Stimulated activated CD8-positive, alpha-beta memory T cell treated with anti-CD3 and anti-CD28 coated beads, Interleukin-2, amount 100 ng/mL, for 1 hour (primary cell): ENCODE measurements around the gene ELMOD3.
"Not testable (repeated sequence)": the region's sequence is repeated elsewhere in the genome, so short reads cannot be mapped to it uniquely, and the experiment has no call there.

ENCODE experiments used
- DNase-seq, 2 donors: peaks; one replicate each; pipeline ENCODE4 v3.0.0-alpha.2; 2020; ENCODE audit warnings: low read depth in 2 of 2

The ELMOD3 gene

DNA sequence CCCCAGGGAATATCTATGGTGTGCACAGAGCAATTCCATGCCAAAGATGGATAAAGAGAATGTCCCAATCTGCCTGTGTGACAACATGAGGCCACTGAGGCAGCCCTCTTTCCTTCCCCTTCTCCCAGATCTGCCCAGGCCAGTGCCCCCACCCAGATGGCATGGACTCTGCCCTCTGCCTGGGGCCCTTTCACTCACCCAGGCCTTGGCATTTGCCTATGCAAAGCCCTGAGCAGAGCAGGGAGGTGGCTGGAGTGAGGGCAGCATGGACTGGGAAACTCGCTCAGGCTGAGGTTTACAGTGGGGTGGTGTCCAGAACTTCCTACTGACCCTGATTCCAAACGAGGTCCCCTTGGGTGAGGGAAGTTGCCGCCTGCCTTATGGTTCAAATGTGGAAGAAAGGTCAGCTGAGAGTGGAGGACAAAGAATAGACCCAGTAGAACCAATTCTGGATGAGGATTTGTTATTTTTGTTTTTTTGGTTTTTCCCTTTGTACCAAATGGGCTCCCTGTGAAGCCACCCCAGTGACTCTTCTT, 72.8 kb downstream of the ELMOD3 start:
- no peak for DNase-seq

- DNase-seq: no peak
Observed at GRCh38 chr2:85428343-85428881, 73.8 kb downstream of the ELMOD3 start.

GRCh38 chr2:85429213-85429923, 74.8 kb downstream of the ELMOD3 start:
- no peak for DNase-seq

DNA sequence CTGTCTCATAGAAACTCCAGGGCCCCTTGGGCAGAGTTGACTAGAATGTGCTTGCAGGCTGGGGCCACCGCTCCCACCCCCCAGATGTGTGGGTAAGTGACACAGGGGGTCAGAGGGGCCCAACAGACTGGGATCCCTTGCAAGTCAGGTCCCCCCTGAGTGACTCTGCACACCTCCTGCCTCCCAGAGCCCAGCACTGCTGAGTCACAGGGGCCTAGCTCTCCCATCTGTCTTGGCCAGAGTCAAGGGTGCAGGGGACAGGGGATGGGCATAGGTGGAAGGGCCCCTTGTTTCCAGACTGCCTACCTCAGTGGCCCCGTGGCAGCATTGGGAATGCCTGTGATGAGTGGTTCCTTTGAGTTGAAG, 75.3 kb downstream of the ELMOD3 start:
- DNase-seq: no peak

DNA sequence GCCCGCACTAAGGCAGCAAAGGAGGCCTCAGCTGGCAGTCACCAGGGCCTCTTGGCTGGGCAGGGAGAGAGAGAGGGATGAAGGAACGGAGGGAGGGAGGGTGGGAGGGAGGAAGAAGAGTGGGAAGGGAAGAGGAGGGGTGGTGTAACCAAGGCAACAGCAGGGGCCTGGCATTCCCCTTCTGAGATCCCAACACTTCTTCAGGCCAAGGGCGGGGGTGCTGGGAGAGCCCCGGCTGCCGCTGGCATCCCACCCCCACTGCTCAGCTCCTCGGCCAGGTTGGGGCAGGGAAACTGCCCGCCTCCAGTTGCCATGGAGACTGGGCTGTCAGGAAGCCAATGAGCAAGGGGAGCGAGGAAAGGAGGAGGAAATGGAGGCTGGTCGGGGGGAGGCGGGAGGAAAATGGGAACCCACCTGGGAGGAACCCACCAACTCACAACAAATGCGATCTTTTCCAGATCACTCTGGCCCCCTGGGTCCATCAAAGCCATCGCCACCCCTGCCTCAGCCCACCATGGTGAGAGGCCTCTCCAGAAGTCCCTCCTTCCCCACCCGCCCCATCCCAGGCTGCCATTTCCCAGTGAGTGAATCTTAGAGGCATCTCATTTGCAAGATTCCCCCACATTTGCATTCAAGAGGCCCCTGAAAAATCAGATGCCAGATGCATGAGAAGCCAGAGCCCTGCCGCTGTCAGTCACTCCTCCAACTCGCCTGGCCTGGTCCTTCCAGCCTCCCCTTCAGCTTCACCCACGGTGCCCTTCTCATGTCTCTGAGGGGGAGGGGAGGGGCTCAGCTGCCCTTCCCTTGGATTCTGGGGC, 76.4 kb downstream of the ELMOD3 start:
- no peak for DNase-seq

GRCh38 chr2:85431570-85432205, 77.1 kb downstream of the ELMOD3 start:
- no peak for DNase-seq

DNA sequence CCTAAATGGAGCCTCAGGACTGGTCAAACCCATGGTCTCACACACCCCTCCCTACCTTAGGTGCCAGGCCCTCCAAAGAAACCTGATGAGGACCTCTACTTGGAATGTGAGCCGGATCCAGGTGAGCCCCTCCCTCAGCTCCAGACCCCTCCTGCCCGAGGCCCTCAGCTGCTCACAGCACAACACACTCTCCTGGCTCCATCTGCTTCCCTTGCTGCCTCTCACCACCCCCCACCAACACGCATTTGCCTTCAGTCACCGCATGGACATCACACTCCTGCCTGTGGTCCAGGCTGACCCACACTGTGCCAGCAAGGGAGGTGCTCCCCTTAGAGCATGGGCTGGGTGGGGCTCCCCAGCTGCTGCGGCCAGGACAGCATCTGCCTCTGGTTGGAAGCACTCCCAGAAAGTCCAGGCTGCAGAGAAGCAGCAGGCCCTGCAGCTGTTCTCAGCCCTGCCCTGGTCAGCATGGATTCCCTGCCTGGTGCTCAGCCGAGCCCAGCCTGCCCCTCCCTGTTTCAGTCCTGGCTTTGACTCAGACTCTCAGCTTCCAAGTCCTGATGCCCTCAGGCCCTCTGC, 79.0 kb downstream of the ELMOD3 start:
- no peak for DNase-seq

DNA sequence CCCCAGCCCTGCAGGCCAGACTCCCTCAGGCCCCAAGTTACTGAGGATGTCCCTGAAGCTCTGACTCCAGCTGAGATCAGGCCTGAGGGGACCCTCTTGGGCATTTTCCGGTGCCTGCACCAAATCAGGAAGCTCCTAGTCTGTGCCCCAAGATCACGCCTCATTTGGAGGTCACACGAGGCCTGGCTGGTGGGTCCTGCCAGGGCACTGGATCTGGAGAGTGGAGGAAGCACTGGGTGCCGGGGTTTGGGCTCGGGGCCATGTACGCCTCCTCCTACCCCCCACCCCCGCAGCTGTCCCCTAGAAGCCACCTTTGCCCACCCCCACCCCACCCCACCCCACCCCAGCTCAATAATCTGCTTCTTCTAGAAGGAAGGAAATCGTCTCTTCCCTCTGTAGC, 80.1 kb downstream of the ELMOD3 start:
- DNase-seq: no peak

GRCh38 chr2:85435220-85435958, 80.8 kb downstream of the ELMOD3 start:
- no peak for DNase-seq

DNA sequence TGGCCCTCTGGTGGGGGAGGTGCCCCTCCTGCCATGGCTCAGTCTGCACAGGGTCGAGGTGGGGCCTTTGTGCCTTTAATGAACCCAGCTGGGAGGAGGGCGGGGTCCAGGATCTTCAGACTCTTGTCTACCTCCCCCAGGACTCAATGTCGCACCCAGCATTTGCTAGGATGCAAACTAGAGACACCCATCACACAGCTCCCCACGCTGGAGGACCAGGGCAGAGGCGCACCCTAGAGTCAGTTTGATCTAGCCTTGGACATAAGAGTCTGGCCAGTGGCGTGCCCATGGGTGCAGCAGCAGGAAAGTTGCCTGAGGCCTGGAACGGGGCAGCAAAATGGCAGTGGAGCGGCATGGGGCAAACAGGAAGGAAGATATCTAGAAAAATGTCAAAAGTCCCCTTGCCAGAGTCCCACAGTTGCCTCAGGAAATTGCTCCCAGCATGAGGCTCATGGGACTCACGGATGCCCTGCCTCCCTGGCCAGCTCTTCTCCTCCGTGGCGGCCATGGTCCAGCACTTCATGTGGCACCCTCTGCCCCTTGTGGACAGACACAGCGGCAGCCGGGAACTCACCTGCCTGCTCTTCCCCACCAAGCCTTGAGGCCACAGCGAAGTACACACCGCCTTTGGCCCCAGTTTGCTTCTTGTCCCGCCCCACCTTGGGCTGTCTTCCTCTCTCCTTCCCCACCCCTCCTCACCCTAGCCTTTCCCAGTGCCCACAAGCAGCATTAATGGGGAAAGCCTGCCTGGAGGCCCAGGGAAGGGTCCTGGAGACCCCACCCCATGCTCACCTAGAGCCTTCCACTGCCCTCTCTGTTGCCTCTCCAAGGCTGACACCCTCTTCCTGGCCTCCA, 81.6 kb downstream of the ELMOD3 start:
- no peak for DNase-seq

GRCh38 chr2:85436836-85437487, 82.4 kb downstream of the ELMOD3 start:
- no peak for DNase-seq

DNA sequence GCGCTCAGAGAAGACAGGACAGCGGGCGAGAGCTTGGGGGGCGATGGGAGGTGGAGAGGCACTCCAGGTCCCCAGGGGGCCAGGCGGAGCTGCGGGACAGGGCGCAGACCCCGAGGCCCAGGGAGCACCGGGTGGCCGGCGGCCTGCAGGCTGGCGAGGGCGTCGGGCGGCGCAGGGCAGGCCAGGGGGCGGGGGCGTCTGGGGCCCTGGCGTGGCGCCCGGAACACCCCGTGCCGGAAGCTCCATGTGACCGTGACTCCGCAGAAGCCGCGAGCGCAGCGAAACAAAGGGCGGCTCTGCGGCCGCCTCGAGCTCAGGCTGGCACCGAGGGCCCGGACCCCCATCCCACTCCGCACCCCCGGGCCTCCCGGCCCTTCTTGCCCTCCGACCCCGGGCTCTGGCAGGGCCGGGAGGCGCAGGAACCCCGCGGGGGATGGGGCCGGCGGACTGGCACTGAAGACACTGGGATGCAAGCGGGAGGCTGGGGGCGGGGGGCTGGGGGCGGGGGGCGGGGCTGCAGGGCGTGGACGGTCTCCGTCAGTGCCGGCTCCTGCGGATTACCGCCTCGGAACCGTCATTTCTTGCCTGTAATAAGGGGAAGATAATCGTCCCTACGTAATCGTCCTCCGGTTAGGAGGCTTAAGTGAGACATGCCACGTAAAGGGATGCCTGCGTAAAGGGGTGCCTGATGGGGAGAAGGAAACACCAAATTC, 83.1 kb downstream of the ELMOD3 start:
- peak; percentile 39 to 56 for DNase-seq

DNA sequence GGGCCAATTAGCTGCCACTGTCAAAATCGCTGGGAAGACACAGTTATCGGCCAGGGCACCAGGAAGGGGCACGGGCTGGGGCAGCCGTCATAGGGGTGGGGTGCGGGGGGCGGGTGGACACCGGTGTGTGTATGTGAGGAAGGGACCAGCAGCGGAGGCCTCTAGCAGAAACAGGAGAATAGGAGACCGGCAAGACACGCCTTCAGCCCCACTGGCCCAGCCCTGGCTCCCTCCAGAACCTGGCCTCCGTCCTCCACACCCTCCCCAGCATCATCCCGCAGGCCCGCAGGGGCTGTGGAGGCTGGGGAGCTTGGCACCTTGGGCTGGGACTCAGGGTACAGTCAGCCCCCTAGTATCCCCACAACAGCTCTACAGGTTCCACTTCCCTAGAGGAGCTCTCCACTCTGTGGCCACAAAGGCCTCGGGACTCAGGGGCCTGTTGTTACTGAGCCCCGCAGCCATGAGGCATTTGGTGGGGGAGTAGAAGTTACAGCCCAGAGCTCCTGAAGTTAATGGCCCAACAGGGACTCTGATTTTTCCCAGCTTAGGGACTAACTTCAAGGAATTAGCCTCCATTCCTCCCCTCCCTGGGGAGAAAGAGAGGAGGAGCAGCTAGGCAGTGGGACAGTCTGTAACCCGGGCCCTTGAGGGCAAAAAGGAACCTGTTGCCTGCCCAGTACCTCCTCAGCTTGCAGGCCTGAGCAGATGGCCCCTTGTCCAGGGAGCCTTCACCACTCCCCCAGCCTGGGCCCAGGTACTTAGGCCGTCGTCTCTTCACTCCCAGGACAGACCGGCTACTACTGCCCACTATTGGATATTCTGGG, 83.8 kb downstream of the ELMOD3 start:
- DNase-seq: no peak

DNA sequence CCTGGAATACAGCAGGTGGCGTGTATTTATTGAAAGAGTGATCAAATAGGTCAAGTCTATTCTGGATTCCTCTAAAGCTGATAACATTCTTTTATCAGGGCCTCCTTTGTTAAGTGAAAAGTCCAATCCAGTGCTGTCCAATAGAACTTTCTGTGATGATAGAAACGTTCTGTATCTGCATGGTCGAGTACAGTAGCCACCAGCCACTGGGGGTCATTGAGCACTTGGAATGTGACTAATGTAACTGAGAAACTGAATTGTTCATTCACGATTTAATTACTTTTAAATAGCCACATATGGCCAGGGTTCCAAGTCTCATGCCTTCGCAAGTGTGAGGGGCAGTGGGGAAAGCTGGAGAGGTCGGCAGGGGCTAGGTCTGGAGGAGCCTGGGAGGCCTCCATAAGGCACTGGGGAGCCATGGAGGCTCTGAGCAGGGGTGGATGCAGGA, 84.5 kb downstream of the ELMOD3 start:
- DNase-seq: no peak

DNA sequence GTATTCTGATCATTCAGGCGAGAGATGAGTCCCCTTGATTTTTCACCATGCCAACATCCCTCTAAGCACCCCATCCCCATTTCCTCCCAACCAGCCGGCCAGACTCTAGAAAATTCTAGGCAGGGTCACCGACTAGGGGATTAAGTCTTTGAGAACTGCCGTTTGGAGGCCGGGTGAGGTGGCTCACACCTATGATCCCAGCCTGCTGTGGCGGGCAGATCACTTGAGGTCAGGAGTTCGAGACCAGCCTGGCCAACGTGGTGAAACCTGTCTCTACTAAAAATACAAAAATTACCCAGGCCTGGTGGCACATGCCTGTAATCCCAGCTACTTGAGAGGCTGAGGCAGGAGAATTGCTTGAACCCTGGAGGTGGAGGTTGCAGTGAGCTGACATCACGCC, 85.0 kb downstream of the ELMOD3 start:
- not testable (repeated sequence) for DNase-seq

GRCh38 chr2:85439986-85440385, 85.4 kb downstream of the ELMOD3 start:
- no peak for DNase-seq

DNA sequence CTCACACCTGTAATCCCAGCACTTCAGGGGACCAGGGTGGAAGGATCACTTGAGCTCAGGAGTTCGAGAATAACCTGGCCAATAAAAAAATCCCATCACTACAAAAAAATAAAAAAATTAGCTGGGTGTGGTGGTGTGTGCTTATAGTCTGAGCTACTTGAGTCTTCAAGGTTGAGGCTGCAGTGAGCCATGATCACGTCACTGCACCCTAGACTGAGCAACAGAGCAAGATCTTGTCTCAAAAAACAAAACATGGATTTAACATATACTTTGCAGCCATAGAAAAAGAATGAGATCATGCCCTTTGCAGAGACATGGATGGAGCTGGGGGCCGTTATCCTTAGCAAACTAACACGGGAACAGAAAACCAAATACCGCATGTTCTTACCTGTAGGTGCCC, 86.2 kb downstream of the ELMOD3 start:
- DNase-seq: no peak
